HG03060 (cell line): ENCODE results near the gene PLLP.
"Not testable (repeated sequence)": the region's sequence is repeated elsewhere in the genome, so short reads cannot be mapped to it uniquely, and the experiment has no call there.

Experiments used
- ATAC-seq: cut with Tn5 transposase; IDR thresholded peaks from one replicate; pipeline ENCODE4 v1.9.1; 2021; ENCODE audit warnings: low read depth, moderate number of reproducible peaks; ENCODE audit not compliant: unreplicated experiment

The PLLP gene

DNA sequence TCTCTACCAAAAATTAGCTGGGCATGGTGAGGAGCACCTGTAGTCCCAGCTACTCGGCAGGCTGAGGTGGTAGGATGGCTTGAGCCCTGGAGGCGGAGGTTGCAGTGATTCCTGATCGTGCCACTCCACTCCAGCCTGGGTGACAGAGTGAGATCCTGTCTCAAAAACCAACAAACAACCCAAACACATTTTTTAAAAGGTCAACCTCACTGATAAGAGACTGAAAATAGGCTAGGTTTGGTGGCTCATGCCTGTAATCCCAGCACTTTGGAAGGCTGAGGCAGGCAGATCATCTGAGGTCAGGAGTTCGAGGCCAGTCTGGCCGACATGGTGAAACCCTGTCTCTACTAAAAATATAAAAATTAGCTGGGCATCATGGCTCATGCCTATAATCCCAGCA lies 8.5 kb downstream of the PLLP start:
- not testable (repeated sequence) for ATAC-seq

- ATAC-seq: no peak
Measured at GRCh38 chr16:57273826-57274225, 10.6 kb downstream of the PLLP start.

GRCh38 chr16:57273359-57273758 lies 11.1 kb downstream of the PLLP start:
- ATAC-seq: no peak

- ATAC-seq: no peak
Measured at GRCh38 chr16:57271867-57272495, 12.5 kb downstream of the PLLP start.

DNA sequence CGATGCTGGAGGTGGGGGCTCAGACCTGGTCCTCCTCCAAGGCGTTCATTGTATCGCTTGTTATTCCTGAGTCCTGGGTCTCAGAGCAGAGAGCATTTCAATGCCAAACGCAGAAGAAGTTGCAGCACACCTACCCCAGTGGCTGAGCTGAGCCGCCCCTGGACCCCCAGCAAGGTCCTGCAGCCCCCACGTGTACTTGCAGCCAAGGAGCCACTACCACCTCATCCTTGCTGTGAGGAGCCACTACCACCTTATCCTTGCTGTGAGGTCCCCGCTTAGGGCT lies 13.5 kb downstream of the PLLP start:
- no peak for ATAC-seq

DNA sequence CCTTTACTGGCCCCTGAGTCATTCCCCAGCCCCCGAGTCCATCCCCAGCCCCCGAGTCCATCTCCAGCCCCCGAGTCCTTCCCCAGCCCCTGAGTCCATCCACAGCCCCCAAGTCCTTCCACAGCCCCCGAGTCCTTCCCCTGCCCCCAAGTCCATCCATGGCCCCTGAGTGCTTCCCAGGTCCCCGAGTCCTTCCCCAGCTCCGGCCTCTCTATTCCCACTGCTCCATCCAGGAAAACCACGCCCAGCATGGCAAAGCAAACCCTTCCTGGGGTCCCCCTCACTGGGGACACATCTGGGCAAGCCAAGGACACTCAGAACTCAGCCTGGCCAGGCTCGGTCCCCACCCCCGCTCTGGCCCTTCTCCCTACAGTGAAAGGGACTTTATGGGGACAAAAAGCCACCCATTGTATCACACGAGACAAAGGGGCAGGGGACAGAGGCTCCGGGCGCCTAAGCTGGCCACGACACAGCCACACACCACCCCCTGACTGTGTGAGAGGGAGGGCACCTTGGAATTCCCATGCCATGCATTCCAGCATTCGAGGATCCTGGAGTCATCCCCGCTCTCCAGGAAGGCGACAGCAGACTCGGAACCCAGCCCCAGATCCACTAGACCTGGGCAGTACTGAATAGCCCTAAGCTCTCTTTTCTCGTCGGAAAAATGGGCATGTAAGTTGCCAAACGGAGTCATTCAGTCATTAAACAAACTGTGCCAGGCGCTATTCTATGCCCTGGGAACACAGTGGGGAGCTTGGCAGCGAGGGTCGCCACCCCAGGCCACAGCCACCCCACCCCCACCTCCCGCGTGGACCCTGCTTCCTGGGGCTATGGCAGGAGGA lies 14.0 kb downstream of the PLLP start:
- no peak for ATAC-seq

DNA sequence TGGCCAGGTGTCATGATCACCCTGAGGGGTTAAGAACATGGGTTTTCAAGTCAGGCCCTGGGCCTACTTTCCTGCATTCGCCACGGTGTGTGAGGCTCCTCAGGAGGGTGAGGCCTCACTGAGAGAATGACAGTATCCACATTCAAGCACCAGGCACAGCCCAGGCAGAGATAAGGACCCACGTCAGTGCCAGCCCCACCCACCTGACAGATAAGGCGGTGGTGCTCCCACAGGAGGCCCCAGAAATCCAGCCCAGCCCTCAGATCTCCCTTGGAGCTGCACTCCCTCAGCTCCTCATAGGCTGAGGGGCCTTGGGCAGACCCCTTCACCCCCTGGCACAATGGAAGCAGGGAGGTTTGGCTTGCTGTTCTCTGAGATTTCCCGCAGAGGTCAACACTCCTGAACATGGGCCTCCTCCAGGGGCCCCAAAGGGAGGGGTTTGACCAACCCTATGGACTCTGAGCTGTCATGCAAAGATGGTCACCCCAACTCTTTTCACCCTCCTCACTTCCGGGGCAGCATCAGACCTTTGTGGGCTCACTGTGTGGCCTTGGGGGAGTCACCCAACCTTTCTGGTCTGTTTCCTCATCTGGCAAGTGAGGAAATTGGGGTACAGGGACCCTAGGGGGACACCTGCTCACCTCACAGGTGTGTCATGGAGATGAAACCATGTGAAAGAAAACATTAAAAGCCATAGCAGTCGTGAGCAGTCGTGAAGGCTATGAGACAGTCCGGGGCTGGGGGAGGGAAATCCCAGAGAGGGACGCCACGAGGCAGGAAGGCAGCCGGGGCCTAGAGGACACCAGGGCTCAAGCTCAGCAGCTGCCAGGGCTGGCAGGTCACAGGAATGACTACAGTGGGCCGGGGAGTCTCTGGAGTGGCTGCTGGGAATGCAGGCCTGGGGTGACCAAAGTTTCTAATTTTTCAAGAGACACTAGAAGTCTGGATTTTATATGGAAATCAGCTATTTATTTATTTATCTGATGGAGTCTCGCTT lies 15.4 kb downstream of the PLLP start:
- no peak for ATAC-seq

DNA sequence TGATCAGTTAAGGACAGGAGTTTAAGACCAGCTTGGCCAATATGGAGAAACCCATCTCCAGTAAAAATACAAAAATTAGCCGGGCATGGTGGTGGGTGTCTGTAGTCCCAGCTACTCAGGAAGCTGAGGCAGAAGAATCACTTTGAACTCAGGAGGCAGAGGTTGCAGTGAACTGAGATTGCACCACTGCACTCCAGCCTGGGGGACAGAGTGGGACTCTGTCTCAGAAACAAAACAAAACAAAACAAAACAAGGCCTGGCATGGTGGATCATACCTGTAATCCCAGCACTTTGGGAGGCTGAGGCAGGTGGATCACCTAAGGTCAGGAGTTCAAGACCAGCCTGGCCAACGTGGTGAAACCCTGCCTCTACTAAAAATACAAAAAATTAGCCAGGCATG lies 17.1 kb downstream of the PLLP start:
- ATAC-seq: not testable (repeated sequence)

DNA sequence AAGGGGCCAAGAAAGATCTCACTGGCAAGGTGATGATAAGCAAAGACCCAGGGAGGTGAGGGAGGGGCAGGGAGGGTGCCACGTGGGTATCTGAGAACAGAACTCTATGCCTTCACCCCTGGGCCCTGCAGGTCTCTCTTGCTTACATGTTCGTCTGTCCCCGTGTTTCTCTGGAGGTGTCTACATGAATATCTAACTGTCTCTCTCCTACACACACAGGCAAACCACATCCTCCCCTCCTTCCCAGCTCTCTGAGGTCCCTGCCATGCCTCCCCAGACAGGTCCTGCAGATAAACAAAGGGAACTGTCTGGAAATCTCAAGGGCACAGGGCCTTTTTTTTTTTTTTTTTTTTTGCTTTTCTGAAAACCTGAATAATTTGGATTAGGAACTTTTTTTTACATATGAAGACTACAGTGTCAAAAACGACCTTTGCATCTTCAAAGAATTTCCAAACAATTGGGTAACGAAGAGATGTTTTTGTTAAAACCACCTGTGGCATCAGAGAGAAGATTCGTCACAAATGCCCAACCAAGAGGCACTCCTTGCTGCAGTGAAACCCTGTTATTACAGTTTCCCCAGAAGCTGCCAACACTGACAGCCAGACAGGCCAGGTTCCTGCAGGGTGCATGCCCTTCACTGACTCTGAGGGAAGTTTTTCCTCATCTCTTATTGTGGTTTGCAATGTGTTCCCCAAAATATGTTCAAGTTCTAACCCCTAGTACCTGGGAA lies 17.8 kb downstream of the PLLP start:
- no peak for ATAC-seq

- ATAC-seq: no peak
Measured at GRCh38 chr16:57265850-57266530, 18.5 kb downstream of the PLLP start.

GRCh38 chr16:57264950-57265371 lies 19.5 kb downstream of the PLLP start:
- ATAC-seq: no peak

DNA sequence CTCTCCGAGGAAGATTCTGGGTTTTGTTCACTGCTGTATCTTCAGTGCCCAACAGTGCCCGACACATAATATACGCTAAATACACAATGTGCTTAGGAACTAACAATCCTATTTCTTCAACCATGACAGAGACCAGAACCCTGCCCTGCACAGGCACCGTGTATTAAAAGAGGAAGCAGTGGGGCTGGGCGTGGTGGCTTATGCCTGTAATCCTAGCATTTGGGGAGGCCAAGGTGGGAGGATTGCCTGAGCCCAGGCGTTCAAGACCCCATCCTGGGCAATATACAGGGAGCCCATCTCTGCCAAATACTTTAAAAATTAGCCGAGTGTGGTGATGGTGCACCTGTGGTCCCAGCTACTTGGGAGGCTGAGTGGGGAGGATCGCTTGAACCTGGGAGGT lies 20.1 kb downstream of the PLLP start:
- ATAC-seq: no peak

- no peak for ATAC-seq
Measured at GRCh38 chr16:57263541-57264351, 20.7 kb downstream of the PLLP start.

GRCh38 chr16:57262841-57263540 lies 21.5 kb downstream of the PLLP start:
- no peak for ATAC-seq

DNA sequence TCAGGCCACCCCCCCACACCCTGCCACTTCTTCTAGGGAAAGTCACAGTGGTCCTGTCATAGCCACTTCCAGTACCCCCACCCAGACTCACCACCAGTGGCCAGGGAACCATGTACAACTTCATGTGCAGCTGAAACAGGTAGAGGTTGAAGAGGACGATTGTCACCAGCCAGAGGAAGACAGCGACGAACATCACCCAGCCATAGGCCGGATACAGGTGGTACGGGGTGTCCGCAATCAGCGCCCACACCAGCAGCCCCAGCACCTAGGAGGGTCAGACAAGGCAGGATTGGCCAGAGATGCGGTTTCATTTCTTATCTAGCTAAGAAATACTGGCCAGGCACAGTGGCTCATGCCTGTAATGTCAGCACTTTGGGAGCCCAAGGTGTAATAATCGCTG lies 22.7 kb downstream of the PLLP start:
- no peak for ATAC-seq

GRCh38 chr16:57260294-57260929 lies 24.1 kb downstream of the PLLP start:
- ATAC-seq: no peak

GRCh38 chr16:57258910-57259475 lies 25.5 kb downstream of the PLLP start:
- no peak for ATAC-seq
